ENCODE data around the gene LRP1B. TPM values are rescaled to one million over a fixed set of nuclear protein-coding genes. Genes with fewer than 3 reads are reported as not detected.

The LRP1B gene
- total and polyA plus RNA-seq, 2 of the 8 experiments (the other 6 are each of a cell fraction or from before 2014, with no cell fraction given), result 0.03 TPM; not detected in 1

- H2BK5ac ChIP-seq (ENCODE audit: low read depth, low read length), result no peak overlapping the region
- no peaks in the 10 kb centered on the region for H3K36me3 ChIP-seq (ENCODE audit: control insufficient read depth in 2 of 4, insufficient read depth in 4 of 4, low read length in 3 of 4)
- peak overlapping the region; percentile 13; the same call in 1 of the 2 replicates for H2AFZ ChIP-seq (ENCODE audit: low read length)
- H3K9ac ChIP-seq (replicated peaks in 1 of 4; ENCODE audit: extremely low read depth in 1 of 4, low read depth in 3 of 4, low read length in 3 of 4), result no peak overlapping the region
- no peak overlapping the region for H3K27ac ChIP-seq (ENCODE audit: low read depth, low read length)
- no peak overlapping the region for H4K91ac ChIP-seq (replicated peaks; ENCODE audit: insufficient read length, low read length)
- no peak overlapping the region for H3K56ac ChIP-seq (replicated peaks; ENCODE audit: insufficient read length, low read depth, low read length)
- no peak overlapping the region for H2BK120ac ChIP-seq (replicated peaks; ENCODE audit: low read depth, low read length)
- no peaks in the 10 kb centered on the region for H3K79me1 ChIP-seq (ENCODE audit: low read depth, low read length)
- no peaks in the 10 kb centered on the region for H3K23me2 ChIP-seq (ENCODE audit: low read depth, low read length)
- no peak overlapping the region for H3K23ac ChIP-seq (ENCODE audit: insufficient read length)
- no peak overlapping the region for H3K4me2 ChIP-seq (ENCODE audit: insufficient read depth in 1 of 2, low read depth in 2 of 2, low read length in 2 of 2)
- FAIRE-seq, result no peak
- no peak overlapping the region for H2BK12ac ChIP-seq (ENCODE audit: low read depth, low read length)
- no peak overlapping the region for H2AK5ac ChIP-seq (ENCODE audit: low read depth, low read length)
- no peak overlapping the region for H4K5ac ChIP-seq (ENCODE audit: insufficient read length, low read depth, low read length)
- H3K9me3 ChIP-seq (ENCODE audit: insufficient read depth in 2 of 2, low read depth in 1 of 2, low read length in 1 of 2), result no peaks in the 10 kb centered on the region
- no peak overlapping the region for H3K18ac ChIP-seq (ENCODE audit: extremely low read depth, low read length)
- WGBS, 2 experiments (ENCODE audit: extremely low coverage in 1 of 2, insufficient coverage in 1 of 2, insufficient read length in 1 of 2, insufficient replicate concordance in 2 of 2, low coverage in 1 of 2, low lambda C conversion rate in 2 of 2, missing lambda C conversion rate in 1 of 2), result 95% methylated on average over 2 of the region's 2 CpGs; no CpG with 5 or more reads in 1 of the 2 experiments
- ChIA-PET POLR2A (ENCODE audit: partially characterized antibody) (no interaction called here), CTCF (ENCODE audit: partially characterized antibody) (no interaction called here)
- H3K4me1 ChIP-seq (replicated peaks in 1 of 4; ENCODE audit: control insufficient read depth in 3 of 4, insufficient read depth in 4 of 4, low read length in 3 of 4), result no peaks in the 10 kb centered on the region
- no peak for DNase-seq (ENCODE audit: low read depth in 1 of 2, low spot score in 2 of 2)
- no peak overlapping the region for H3K14ac ChIP-seq (ENCODE audit: insufficient read length)
- no peak overlapping the region for H2BK20ac ChIP-seq (ENCODE audit: low read length)
- no peaks in the 10 kb centered on the region for H3K27me3 ChIP-seq (replicated peaks in 1 of 4; ENCODE audit: control insufficient read depth in 3 of 4, extremely low read depth in 1 of 4, insufficient read depth in 3 of 4, low read length in 3 of 4)
- H2BK15ac ChIP-seq (ENCODE audit: low read length), result no peak overlapping the region
- no peaks in the 10 kb centered on the region for H4K20me1 ChIP-seq (replicated peaks in 1 of 2; ENCODE audit: control insufficient read depth in 1 of 2, insufficient read depth in 2 of 2, low read length in 2 of 2)
- no peaks in the 10 kb centered on the region for H3K79me2 ChIP-seq (ENCODE audit: control insufficient read depth in 1 of 2, insufficient read depth in 2 of 2, low read length in 2 of 2)
- no peak overlapping the region for H3K4ac ChIP-seq (replicated peaks; ENCODE audit: insufficient read length, low read depth, low read length)
- no peak overlapping the region for H3K4me3 ChIP-seq (ENCODE audit: extremely low read depth in 1 of 4, insufficient read depth in 2 of 4, low read depth in 3 of 4, low read length in 4 of 4)
- H4K8ac ChIP-seq (ENCODE audit: extremely low read depth, insufficient read depth, low read length), result no peak overlapping the region
- TF ChIP-seq RBBP5 (IDR thresholded peaks at IDR 0.05; ENCODE audit: borderline replicate concordance, low read depth, low read length), result no peak
- TF ChIP-seq RAD21 (IDR thresholded peaks at IDR 0.05 in 1 of 2, conservative IDR thresholded peaks at IDR 0.05 in 1 of 2; ENCODE audit: low read depth in 2 of 2, low read length in 2 of 2), result no peak
- TF ChIP-seq SIN3A (conservative IDR thresholded peaks at IDR 0.05 in 1 of 2, IDR thresholded peaks at IDR 0.05 in 1 of 2; ENCODE audit: low read depth in 1 of 2, low read length in 2 of 2), result no peak
- TF ChIP-seq MAX (IDR thresholded peaks at IDR 0.05), result no peak
- no peak for TF ChIP-seq HDAC2 (IDR thresholded peaks at IDR 0.05; ENCODE audit: borderline replicate concordance in 1 of 2, low read depth in 2 of 2, low read length in 2 of 2)
- TF ChIP-seq EGR1 (IDR thresholded peaks at IDR 0.05; ENCODE audit: borderline replicate concordance, low read depth, low read length), result no peak
- no peak for TF ChIP-seq POU5F1 (IDR thresholded peaks at IDR 0.05; ENCODE audit: low read depth, low read length)
- TF ChIP-seq RNF2 (IDR thresholded peaks at IDR 0.05; ENCODE audit: borderline replicate concordance, low read depth, low read length, missing control alignments, poor library complexity, severe bottlenecking), result no peak
- TF ChIP-seq NRF1 (IDR thresholded peaks at IDR 0.05; ENCODE audit: low read depth, low read length), result no peak
- no peak for TF ChIP-seq YY1 (IDR thresholded peaks at IDR 0.05; ENCODE audit: low read depth, low read length)
- TF ChIP-seq ATF3 (IDR thresholded peaks at IDR 0.05; ENCODE audit: insufficient read depth, low read depth, low read length), result no peak
- TF ChIP-seq KDM4A (IDR thresholded peaks at IDR 0.05; ENCODE audit: low read depth, low read length, severe bottlenecking), result no peak
Observed at GRCh38 chr2:140667203-140667602, 1463.6 kb downstream of the LRP1B start.

Measured in H1 (cell line).